Large intestine (tissue), 3 donors: ENCODE measurements around the gene TOLLIP. TPM values are rescaled to one million over a fixed set of nuclear protein-coding genes. Genes with fewer than 3 reads are reported as not detected.

Experiments
- DNase-seq, 2 donors: peaks; one replicate each; pipeline versions ENCODE4 v3.0.0 to v3.0.0-alpha.2; 2013
- H3K27ac ChIP-seq: one replicate; pipeline ENCODE4 v1.5.1; 2013; ENCODE audit warnings: low read length
- H3K27me3 ChIP-seq: 2 replicates; pipeline ENCODE4 v1.6.1; 2013; ENCODE audit warnings: low read length; ENCODE audit not compliant: control insufficient read depth, insufficient read depth
- H3K36me3 ChIP-seq: 2 replicates; pipeline ENCODE4 v1.6.1; 2013; ENCODE audit warnings: low read length; ENCODE audit not compliant: control insufficient read depth, insufficient read depth
- H3K4me1 ChIP-seq: one replicate; pipeline ENCODE4 v1.6.1; 2013; ENCODE audit warnings: low read length; ENCODE audit not compliant: control insufficient read depth, insufficient read depth
- H3K4me3 ChIP-seq: one replicate; pipeline ENCODE4 v1.5.1; 2013; ENCODE audit warnings: low read length
- H3K9me3 ChIP-seq: one replicate; pipeline ENCODE4 v1.6.1; 2013; ENCODE audit warnings: mild to moderate bottlenecking, low read depth, low read length, moderate library complexity; ENCODE audit not compliant: control insufficient read depth
- WGBS: methylation state at CpG from one replicate; pipeline ENCODE4 v1.1.5; 2013; ENCODE audit warnings: low lambda C conversion rate; ENCODE audit not compliant: insufficient coverage; 5-methylcytosine and 5-hydroxymethylcytosine counted together
- polyA plus RNA-seq: library from polyadenylated mRNA; unstranded; fragments of 120-200 nt; gene quantifications from one replicate; pipeline ENCODE4 v1.2.1, GENCODE V29; 2013

The TOLLIP gene
- polyA plus RNA-seq, 1 donor, result 48.3 TPM

DNA sequence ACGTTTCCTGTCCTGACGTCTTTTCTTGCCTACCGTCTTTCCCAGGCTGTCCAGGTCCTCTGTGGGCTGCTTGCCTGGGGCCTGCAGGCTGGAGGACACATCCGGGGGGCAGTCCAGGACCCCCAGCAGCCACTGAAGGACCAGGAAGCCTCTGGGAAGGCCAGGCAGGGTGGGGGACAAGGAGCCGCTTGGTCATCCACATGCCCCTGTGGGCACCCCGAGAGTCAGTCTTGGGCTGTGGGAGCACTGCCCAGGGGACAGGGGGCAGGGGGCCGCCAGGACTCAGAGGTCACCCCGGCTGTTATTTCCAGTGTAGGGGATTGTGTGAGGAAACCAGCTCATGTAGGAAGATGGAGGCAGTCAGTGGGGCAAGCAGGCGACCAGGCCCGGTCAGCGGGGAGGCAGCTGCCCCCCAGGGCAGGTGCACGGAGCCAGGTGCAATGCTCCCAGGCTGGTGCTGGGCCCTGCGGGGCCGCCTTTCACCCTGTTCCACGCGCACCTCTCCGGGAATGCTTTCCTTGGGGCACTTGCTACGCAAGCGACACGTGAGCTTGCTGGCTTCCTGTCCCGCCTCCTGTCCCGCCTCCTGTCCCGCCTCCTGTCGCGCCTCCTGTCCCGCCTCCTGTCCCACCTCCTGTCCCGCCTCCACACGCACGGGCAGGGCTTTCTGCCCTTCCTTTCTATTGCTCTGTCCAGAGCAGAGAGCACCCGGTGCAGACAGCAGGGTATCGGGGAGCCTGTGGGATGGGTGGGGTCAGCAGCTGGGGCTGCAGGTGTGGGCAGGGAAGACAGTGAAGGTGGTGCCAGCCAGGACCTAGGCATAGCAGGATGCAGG is 47.0 kb downstream of the TOLLIP start:
- no peaks in the 10 kb centered on the region for H3K27me3 ChIP-seq
- peak overlapping the region; percentile 79 for H3K27ac ChIP-seq
- peak overlapping the region; percentile 49 for H3K4me3 ChIP-seq
- WGBS, result no CpG with 5 or more reads among the region's 31 CpGs
- H3K9me3 ChIP-seq, result no peaks in the 10 kb centered on the region
- peak; percentile 95 to 96 for DNase-seq
- peaks cover 17% of the 10 kb centered on the region for H3K4me1 ChIP-seq
- H3K36me3 ChIP-seq, result no peaks in the 10 kb centered on the region

DNA sequence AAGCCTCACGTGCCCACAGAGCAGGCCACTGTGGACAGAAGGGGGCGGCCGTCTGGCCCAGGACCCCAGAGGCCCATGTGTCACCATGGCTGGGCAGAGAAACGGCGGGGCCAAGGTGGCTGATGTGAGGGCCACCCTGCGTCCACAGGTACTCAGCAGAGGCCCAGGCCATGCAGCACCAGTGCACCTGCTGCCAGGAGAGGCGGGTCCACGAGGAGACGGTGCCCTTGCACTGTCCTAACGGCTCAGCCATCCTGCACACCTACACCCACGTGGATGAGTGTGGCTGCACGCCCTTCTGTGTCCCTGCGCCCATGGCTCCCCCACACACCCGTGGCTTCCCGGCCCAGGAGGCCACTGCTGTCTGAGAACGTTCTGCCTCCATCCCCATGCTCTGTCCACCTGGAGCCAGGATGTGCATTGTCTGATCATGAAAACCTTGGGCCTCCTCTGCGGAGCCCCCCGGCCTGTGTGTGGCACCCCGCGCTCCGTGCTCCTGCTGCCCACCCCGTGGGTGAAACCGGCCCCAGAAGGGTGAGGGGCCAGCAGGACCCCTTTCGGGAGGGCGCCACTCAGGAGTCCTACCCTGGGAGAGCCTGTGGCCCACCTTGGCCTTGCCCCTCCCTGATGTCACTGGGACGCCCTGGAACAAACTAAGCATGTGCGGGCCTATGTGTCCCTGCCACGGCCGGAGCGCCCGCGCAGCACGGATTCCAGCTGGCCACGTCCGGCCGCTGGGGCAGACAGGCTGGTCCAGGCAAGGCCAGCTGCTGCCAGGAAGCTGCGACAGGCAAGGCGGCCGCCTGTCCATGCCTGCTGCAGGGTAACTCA is 48.0 kb downstream of the TOLLIP start:
- H3K36me3 ChIP-seq, result no peaks in the 10 kb centered on the region
- no peak overlapping the region for H3K4me3 ChIP-seq
- WGBS, result no CpG with 5 or more reads among the region's 39 CpGs
- no peaks in the 10 kb centered on the region for H3K27me3 ChIP-seq
- no peak overlapping the region for H3K27ac ChIP-seq
- H3K4me1 ChIP-seq, result peaks cover 17% of the 10 kb centered on the region
- H3K9me3 ChIP-seq, result no peaks in the 10 kb centered on the region
- no peak for DNase-seq

- Histone ChIP-seq H3K4me3 (no peak overlapping the region), H3K4me1 (peaks cover 17% of the 10 kb centered on the region), H3K27ac (no peak overlapping the region), H3K27me3 (no peaks in the 10 kb centered on the region), H3K9me3 (no peaks in the 10 kb centered on the region), H3K36me3 (no peaks in the 10 kb centered on the region)
- no CpG with 5 or more reads among the region's 17 CpGs for WGBS
- no peak for DNase-seq
These were observed 48.8 kb downstream of the TOLLIP start for GRCh38 chr11:1260620-1261019.

- no CpG with 5 or more reads among the region's 10 CpGs for WGBS
- H3K4me3 ChIP-seq, result no peak overlapping the region
- peak in 1 of 2 donors; percentile 26 for DNase-seq
- no peaks in the 10 kb centered on the region for H3K36me3 ChIP-seq
- peaks cover 17% of the 10 kb centered on the region for H3K4me1 ChIP-seq
- no peaks in the 10 kb centered on the region for H3K9me3 ChIP-seq
- no peaks in the 10 kb centered on the region for H3K27me3 ChIP-seq
- H3K27ac ChIP-seq, result no peak overlapping the region
These were observed 49.4 kb downstream of the TOLLIP start for GRCh38 chr11:1260023-1260501.

GRCh38 chr11:1259561-1259960 is 49.9 kb downstream of the TOLLIP start:
- peaks cover 17% of the 10 kb centered on the region for H3K4me1 ChIP-seq
- WGBS, result no CpG with 5 or more reads among the region's 9 CpGs
- no peak overlapping the region for H3K27ac ChIP-seq
- H3K9me3 ChIP-seq, result no peaks in the 10 kb centered on the region
- no peak overlapping the region for H3K4me3 ChIP-seq
- H3K27me3 ChIP-seq, result no peaks in the 10 kb centered on the region
- no peak for DNase-seq
- H3K36me3 ChIP-seq, result no peaks in the 10 kb centered on the region

- peaks cover 17% of the 10 kb centered on the region for H3K4me1 ChIP-seq
- H3K27me3 ChIP-seq, result no peaks in the 10 kb centered on the region
- H3K36me3 ChIP-seq, result no peaks in the 10 kb centered on the region
- no peak for DNase-seq
- H3K27ac ChIP-seq, result no peak overlapping the region
- WGBS, result no CpG with 5 or more reads among the region's 7 CpGs
- H3K9me3 ChIP-seq, result no peaks in the 10 kb centered on the region
- no peak overlapping the region for H3K4me3 ChIP-seq
These were observed 50.4 kb downstream of the TOLLIP start for GRCh38 chr11:1259076-1259461.

GRCh38 chr11:1258401-1259075 is 50.9 kb downstream of the TOLLIP start:
- no peak for DNase-seq
- Histone ChIP-seq H3K4me1 (peaks cover 16% of the 10 kb centered on the region), H3K27me3 (no peaks in the 10 kb centered on the region), H3K27ac (no peak overlapping the region), H3K4me3 (no peak overlapping the region), H3K9me3 (no peaks in the 10 kb centered on the region), H3K36me3 (no peaks in the 10 kb centered on the region)
- WGBS, result no CpG with 5 or more reads among the region's 13 CpGs

DNA sequence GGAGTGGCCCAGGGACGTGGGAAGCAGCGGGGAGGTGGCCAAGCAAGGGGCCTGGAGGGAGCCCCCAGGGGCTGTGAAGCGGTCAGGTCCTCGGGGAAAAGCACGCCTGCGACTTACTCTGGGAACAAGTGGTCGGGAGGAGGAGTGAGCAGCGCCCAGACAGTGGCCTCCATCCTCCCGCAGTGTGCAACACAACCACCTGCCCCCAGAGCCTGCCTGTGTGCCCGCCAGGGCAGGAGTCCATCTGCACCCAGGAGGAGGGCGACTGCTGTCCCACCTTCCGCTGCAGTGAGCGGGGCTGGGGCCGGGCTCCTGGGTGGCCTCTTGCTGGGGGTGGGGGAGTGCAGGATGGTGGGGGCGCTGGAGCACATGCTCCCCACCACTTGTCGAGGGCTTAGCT is 51.5 kb downstream of the TOLLIP start:
- no CpG with 5 or more reads among the region's 16 CpGs for WGBS
- no peak for DNase-seq
- Histone ChIP-seq H3K27me3 (no peaks in the 10 kb centered on the region), H3K4me3 (no peak overlapping the region), H3K4me1 (peaks cover 10% of the 10 kb centered on the region), H3K36me3 (no peaks in the 10 kb centered on the region), H3K9me3 (no peaks in the 10 kb centered on the region), H3K27ac (no peak overlapping the region)

- no peak overlapping the region for H3K27ac ChIP-seq
- DNase-seq, result no peak
- WGBS, result no CpG with 5 or more reads among the region's 27 CpGs
These were observed 52.1 kb downstream of the TOLLIP start for GRCh38 chr11:1257366-1257765.

More at GRCh38 chr11:1257366-1257765, 52.1 kb downstream of the TOLLIP start:
- peaks cover 7% of the 10 kb centered on the region for H3K4me1 ChIP-seq
- H3K27me3 ChIP-seq, result no peaks in the 10 kb centered on the region
- no peaks in the 10 kb centered on the region for H3K36me3 ChIP-seq
- no peak overlapping the region for H3K4me3 ChIP-seq
- peaks cover 2% of the 10 kb centered on the region for H3K9me3 ChIP-seq
